A673 (cell line): ENCODE results near the gene SEMA6A. TPM values are rescaled to one million over a fixed set of nuclear protein-coding genes. Genes with fewer than 3 reads are reported as not detected.
A peak's percentile ranks its signal among the peaks of the same experiment; 100 is the strongest.

Experiments used
- BruUV-seq: library from RNA; stranded (reverse); fragments of 400-500 nt; replicated peaks from 2 replicates; lab custom pipeline; 2021; lab: Mats Ljungman, UMichigan
- CTCF ChIA-PET: fragments of 300-600 bp; sonication (Branson Sonifier 250); formaldehyde crosslinking; loops from one replicate; lab custom pipeline; 2022; ENCODE audit warnings: antibody characterized with exemption; lab: Charles Lee
- POLR2A ChIA-PET: fragments of 300-600 bp; sonication (Branson Sonifier 250); formaldehyde crosslinking; loops from one replicate; lab custom pipeline; 2022; ENCODE audit warnings: antibody characterized with exemption; ENCODE audit not compliant: low non-redundant PET; lab: Charles Lee
- DNase-seq: peaks from one replicate; pipeline ENCODE4 v3.0.0-alpha.2; 2015; ENCODE audit warnings: low spot score
- H3K27ac ChIP-seq: fragments of 200-600 bp; sonication (generic); 2 replicates; pipeline ENCODE4 v1.5.1; 2016; ENCODE audit warnings: mixed run types, low read depth, mild to moderate bottlenecking, mixed read lengths, antibody characterized with exemption, low read length; ENCODE audit not compliant: poor library complexity, severe bottlenecking
- H3K27me3 ChIP-seq: fragments of 200-600 bp; sonication (generic); replicated peaks from 2 replicates; pipeline ENCODE4 v1.6.1; 2017; ENCODE audit warnings: mixed run types, low read depth, mild to moderate bottlenecking, mixed read lengths, antibody characterized with exemption, low read length; ENCODE audit not compliant: insufficient read depth, poor library complexity
- H3K36me3 ChIP-seq: fragments of 200-600 bp; sonication (generic); 2 replicates; pipeline ENCODE4 v1.6.1; 2016; ENCODE audit warnings: mixed run types, mild to moderate bottlenecking, mixed read lengths, antibody characterized with exemption, low read length; ENCODE audit not compliant: insufficient read depth, poor library complexity, severe bottlenecking
- H3K4me1 ChIP-seq: fragments of 200-600 bp; sonication (generic); 2 replicates; pipeline ENCODE4 v1.6.1; 2017; ENCODE audit warnings: mixed run types, mild to moderate bottlenecking, mixed read lengths, antibody characterized with exemption, low read length; ENCODE audit not compliant: insufficient read depth, poor library complexity, severe bottlenecking
- H3K4me3 ChIP-seq: fragments of 200-600 bp; sonication (generic); 2 replicates; pipeline ENCODE4 v1.5.1; 2016; ENCODE audit warnings: low read depth, mixed run types, mild to moderate bottlenecking, mixed read lengths, low read length; ENCODE audit not compliant: poor library complexity, severe bottlenecking
- H3K9me3 ChIP-seq: fragments of 200-600 bp; sonication (generic); 2 replicates; pipeline ENCODE4 v1.6.1; 2016; ENCODE audit warnings: mixed run types, low read depth, mild to moderate bottlenecking, mixed read lengths, antibody characterized with exemption, low read length; ENCODE audit not compliant: poor library complexity, severe bottlenecking
- CTCF ChIP-seq: fragments of 300-800, 200-600 bp; sonication (generic); conservative IDR thresholded peaks from 2 replicates; pipeline ENCODE4 v1.5.1; 2017; ENCODE audit warnings: low read depth, mild to moderate bottlenecking, antibody characterized with exemption, low read length, moderate library complexity, mixed read lengths
- EZH2 ChIP-seq: fragments of 200-600 bp; sonication (generic); IDR thresholded peaks from 2 replicates; pipeline ENCODE4 v1.6.1; 2017; ENCODE audit warnings: borderline replicate concordance, low read depth, mild to moderate bottlenecking, mixed read lengths, antibody characterized with exemption, low read length; ENCODE audit not compliant: poor library complexity, severe bottlenecking
- intact Hi-C: fragments of 100-400 bp; cut with micrococcal nuclease; formaldehyde crosslinking; loops from one replicate; pipeline ENCODE4 v1.10.0; 2022; ENCODE audit not compliant: unreplicated experiment
- total RNA-seq: library from RNA; stranded (reverse); gene quantifications from 2 replicates; pipeline ENCODE4 v1.2.3, GENCODE V29; 2021

Gene SEMA6A
- total RNA-seq, 1 experiment from 2014 or later, result 10.6 TPM

- DNase-seq, result no peak
- Histone ChIP-seq H3K27me3 (no peaks in the 10 kb centered on the region), H3K36me3 (no peaks in the 10 kb centered on the region), H3K27ac (no peak overlapping the region), H3K4me1 (no peaks in the 10 kb centered on the region), H3K4me3 (no peak overlapping the region), H3K9me3 (no peaks in the 10 kb centered on the region)
- TF ChIP-seq CTCF (no peak), EZH2 (no peak)
- intact Hi-C loops, result no loop called here
- POLR2A ChIA-PET, result no interaction called here
- CTCF ChIA-PET, result no interaction called here
- no TSS peak for BruUV-seq
Measured at GRCh38 chr5:116456036-116456435, 118.6 kb downstream of the SEMA6A start.

- Histone ChIP-seq H3K4me3 (no peak overlapping the region), H3K4me1 (no peaks in the 10 kb centered on the region), H3K27me3 (no peaks in the 10 kb centered on the region), H3K9me3 (no peaks in the 10 kb centered on the region), H3K27ac (no peak overlapping the region), H3K36me3 (no peaks in the 10 kb centered on the region)
- no peak for TF ChIP-seq EZH2
- no peak for TF ChIP-seq CTCF
- ChIA-PET CTCF (no interaction called here), POLR2A (interaction anchor here (0.6 kb wide), 1 partner anchor 71 kb away, joined by 4 read pairs; no protein-coding TSS in a partner anchor)
- no peak for DNase-seq
- no TSS peak for BruUV-seq
- intact Hi-C loops, result no loop called here
Measured at GRCh38 chr5:116455061-116455460, 119.6 kb downstream of the SEMA6A start.

DNA sequence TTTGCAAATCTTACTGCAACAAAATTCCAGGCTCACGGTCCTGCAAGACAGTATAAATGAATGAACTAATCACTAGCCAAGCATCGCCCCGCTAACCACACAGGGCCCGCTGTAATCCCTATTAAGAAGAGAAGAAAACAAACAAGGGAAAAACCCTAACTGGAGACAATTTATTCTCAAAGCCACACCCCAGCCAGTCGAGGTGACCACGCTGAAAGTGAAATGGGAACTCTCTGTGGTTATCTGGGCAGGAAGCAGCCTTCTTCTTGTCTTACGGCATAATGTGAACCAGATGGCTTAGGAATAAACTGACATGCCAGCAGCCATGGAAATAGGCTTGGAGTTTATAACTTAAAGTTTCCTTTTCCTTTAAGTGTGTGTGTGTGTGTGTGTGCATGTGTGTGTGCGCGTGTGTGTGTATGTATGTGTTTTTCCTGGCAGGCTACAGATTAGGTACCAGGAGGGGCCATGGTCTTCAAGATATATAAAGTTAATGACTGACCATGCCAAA lies 120.2 kb downstream of the SEMA6A start:
- TF ChIP-seq EZH2, result no peak
- no peak for TF ChIP-seq CTCF
- intact Hi-C loops, result no loop called here
- no TSS peak for BruUV-seq
- H3K4me3 ChIP-seq, result no peak overlapping the region
- peak; percentile 70 for DNase-seq
- CTCF ChIA-PET, result no interaction called here
- no peaks in the 10 kb centered on the region for H3K27me3 ChIP-seq
- POLR2A ChIA-PET, result interaction anchor here (0.6 kb wide), 1 partner anchor 70 kb away, joined by 4 read pairs; no protein-coding TSS in a partner anchor
- no peak overlapping the region for H3K27ac ChIP-seq
- no peaks in the 10 kb centered on the region for H3K4me1 ChIP-seq
- H3K9me3 ChIP-seq, result no peaks in the 10 kb centered on the region
- no peaks in the 10 kb centered on the region for H3K36me3 ChIP-seq
